HS-27A (cell line): ENCODE results near the gene ASIC2.

ENCODE experiments used
- DNase-seq: peaks from one replicate; pipeline ENCODE4 v3.0.0-alpha.2; 2012; ENCODE audit warnings: low read depth, missing footprints

Gene ASIC2

DNA sequence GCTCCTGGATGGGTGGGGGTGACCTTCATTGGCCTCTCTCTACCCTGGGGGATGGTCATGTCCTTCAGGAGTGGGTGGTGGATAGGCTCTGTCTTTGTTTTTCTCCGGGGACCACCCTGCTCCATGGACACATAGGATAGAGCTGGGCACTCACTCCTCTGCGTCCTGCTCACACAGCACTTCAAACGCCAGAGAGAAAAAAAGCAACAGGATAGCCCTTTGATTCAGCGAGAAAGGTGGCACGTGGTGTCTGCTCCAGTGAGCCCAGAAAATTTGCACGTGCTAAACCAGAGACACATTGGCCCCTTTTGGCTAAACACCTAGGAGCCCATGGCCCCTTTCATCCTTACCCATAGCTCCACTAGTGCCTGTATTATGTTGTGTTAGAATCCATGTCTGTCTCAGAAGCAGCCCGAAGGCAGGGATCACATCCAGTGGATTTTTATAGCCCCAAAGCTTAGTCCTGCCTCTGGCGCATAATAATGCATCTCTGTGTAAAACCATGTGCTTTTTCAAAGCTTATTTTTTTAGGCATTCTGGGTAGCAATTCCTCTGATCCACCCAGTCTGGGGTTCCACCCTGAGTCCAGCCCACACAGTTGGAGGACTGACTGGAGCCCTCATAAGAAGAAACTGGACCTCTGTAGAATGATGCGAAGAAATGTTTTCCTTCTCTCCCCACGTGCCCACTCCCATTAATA lies 90.1 kb downstream of the ASIC2 start:
- DNase-seq: no peak

DNA sequence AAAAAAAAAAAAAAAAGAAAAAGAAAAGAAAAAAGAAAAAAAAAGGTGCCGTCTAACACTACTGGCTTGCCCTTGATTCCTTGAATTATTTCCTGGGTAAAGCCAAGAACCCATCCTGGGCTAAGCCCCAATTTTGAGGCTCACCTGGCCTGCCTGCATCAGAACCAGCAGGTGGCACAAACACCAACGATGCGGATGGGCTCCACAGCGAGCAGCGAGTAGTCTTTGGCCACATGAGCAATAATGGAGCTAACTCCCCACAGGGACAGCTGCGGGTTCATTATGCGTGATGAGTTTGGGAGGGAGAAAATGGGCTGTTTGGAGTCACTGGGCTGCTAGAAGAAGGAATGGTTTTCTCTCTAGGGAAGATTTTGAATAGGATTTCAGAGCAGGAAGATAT lies 91.1 kb downstream of the ASIC2 start:
- no peak for DNase-seq

DNA sequence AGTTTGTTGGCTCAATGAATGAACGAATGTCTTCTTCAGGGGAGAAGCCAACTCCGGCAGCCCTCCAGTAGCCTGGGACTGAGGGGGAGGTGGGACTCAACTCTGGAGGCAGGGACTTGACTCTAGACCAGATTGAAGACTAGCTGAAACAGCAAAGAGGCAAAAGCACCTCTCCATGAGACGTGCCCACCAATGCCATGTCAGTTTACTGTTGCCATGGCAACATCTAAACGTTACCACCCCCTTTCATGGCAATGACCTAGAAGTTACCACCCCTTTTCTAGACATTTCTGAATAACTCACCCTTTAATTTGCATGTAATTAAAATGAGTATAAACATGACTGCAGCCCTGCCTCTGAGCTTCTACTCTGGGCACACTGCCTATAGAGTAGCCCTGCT lies 91.8 kb downstream of the ASIC2 start:
- no peak for DNase-seq

DNA sequence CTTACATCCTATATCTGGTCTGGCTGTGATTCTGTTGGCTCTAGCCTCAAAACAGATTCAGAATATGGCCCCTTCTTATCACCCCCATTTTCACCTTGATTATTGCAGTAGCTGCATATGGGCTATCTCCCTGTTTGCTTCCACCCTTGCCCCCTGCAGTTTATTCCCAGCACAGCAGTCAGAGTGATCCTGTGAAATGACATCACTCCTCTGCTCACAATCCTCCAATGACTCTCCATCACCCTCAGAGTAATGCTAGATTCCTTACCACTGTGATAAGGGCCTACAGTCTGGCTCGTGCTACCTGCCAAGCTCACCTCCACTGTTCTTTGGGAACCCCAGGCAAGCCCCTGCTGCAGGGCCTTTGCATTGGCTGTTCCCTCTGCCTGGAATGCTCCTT lies 92.5 kb downstream of the ASIC2 start:
- no peak for DNase-seq

DNA sequence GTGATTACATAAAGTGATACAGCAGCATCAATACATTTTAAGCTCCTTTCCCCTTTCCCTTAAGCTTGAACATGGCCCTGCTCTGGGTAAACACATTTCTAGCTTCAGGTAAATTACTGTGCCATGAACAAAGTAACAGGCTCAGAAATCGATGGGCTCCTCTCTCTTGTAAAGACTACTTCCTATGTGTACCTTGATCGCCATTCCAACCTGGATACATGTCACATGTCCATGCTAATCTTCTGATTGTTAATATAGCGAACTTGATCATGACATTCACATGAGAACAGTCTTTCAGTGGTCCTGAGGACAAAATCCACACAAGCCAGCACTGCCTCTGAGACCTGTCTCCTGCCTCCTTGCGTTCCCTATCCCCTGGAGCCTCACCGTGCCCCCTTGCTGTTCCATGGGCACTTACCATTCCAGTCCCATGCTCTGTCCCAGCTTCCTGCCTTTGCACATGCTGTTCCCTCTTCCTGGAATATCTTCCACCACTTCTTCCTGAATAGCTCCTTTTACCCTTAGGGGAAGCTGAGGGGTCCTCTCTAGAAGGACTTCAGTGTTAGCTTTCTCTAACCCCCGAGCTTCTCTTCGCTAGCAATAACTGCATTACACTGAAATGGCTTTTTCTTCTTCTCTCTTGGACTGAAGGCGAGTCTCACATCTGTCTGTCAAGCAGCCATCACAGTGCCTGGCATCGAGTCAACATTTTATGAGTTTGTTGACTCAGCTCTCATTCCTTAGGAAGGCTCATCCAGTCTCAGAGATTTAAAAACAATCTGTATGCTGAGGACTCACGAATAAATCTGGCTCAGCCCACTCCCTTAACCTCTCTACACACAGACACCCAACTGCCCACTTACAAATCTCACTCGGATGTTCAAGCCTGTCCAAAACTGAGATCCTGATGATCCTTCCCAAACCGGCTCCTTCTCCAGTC lies 93.3 kb downstream of the ASIC2 start:
- no peak for DNase-seq

DNA sequence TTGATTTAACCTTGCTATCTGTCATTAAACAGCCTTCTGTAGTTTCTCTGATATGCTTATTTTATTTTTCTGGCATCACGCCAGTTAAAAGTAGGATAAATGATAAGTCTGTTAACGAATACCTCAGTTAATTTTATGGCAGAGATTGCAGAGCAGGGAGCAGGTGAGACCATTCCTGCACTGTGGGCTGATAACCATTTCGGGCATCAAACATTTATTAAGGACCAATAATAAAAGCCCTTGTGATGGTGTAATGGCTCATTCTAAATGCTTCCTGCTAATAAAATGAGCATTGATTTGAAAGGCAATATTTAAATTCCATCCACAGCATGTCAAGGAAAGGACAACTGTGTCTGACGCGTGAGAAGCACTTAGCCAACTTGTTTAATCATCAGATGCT lies 94.1 kb downstream of the ASIC2 start:
- DNase-seq: no peak

DNA sequence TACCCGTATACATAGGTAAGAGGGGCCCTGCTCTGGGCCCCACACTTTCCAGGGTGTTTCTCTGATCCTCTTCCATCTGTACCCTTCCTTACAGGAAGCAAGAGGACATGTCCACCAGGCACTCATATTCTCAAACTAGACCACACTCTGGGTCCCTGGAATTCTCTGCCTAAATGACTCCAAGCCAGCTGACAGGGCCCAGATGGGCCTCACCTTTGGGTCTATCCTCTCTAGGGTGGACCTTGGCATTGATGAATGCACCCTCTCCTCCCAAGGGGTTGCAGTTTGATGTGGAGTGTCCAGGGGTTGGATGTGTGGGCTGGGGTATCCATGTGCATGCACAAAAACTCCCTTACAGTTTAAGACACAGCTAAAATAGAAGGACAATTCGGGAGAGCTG lies 95.8 kb downstream of the ASIC2 start:
- no peak for DNase-seq

DNA sequence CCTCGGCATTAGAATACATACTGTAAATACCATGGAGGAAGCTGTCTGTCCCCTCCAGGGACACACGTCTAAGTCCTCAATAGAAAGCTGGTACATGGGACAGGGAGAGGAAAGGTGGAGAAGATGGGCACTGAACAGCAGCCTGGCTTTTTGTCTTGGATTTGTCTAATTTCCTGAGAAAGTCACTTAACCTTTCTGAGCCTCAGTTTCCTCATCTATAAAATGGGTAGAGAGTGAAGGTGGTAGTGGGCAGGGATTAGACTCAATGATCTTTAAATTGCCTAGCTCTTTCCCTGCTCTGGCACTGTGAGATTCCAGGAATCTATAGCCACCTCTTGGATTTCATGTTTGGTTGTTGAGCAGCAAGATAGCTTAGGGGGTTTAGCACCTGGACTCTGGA lies 96.2 kb downstream of the ASIC2 start:
- no peak for DNase-seq

DNA sequence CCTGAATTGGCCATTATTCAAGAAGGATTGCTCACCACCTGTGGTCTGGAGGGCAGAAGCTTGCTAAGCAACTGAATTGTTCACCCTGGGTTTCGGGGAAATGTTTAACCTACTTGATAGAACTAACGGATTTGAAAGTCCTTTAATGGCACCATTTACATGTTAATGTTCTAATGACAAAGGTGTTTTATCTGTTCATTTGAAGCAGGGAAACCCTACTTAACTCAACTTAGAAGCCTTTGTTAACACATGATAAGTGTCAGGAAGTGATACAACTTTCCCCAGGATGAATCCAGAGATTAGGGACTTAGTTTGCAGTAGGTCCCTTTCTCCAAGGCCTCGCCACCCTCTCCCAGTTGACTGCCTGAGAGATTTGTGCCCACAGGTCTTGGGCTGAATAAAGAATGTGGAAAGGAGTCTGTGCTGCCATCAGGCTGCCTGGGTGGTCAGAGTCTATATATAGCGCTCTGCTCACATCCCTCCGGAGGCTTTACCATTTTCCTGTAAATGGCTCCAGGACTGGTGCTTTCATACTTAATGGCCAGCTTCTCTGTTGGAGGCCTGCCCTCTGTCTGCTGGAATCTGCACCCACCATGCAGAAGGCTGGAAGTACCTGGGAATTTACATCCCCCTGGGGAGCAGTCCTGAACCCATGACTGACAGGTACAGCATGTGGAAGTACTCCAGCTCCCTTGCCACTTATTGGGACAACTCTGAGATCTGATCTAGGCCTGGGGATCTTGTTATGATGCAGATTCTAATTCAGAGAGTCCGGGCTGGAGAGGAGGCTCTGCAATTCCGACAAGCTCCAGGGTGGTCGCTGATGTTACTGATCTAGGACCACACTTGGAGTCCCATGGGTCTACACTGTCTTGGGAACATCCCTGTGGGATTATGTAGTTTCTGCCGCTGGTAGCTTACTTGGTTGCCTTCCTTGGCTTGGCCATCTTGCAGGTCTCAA lies 99.9 kb downstream of the ASIC2 start:
- no peak for DNase-seq

DNA sequence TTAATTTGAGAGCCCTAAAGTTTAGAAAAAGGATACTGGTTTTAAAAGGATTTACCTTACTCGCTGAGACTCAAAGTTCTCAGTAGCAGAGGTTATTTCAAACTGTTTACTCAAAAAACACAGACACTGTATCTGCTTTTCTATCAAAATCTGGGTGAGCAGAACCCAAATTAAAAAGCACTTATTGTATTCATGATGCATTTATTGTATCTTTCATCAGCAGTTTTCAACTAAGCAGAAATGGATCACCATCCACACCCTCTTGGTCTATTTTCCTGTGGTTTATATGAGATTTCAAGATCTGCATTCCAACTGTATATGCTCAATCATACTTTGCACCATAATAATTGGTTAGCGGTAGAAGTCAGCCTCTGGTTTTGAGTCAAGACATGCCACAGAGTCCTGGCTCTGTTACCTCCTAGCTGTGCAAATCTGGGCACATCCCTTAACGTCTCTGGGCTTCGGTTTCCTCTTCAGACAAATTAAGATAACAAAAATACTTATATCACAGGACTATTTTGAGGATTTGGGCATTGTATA lies 109.5 kb downstream of the ASIC2 start:
- DNase-seq: no peak

DNA sequence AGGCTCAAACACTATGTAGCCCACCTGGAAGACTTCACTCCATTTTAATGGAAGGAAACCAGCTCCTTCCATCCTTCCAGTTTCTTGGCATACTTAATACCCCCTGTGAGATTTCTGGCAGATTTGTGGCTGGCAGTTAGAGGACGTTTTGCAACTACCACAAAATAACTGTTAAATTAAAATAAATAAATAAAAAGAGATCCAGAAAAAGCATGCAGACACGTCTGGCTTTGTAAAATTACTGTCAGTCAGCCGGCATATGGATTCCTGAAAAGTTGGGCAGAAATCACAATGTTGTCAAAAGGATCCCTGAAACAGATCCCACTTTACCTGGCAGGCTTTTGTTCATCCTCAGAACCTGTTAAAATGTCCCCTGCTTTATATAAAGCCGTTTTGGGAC lies 113.9 kb downstream of the ASIC2 start:
- DNase-seq: no peak

DNA sequence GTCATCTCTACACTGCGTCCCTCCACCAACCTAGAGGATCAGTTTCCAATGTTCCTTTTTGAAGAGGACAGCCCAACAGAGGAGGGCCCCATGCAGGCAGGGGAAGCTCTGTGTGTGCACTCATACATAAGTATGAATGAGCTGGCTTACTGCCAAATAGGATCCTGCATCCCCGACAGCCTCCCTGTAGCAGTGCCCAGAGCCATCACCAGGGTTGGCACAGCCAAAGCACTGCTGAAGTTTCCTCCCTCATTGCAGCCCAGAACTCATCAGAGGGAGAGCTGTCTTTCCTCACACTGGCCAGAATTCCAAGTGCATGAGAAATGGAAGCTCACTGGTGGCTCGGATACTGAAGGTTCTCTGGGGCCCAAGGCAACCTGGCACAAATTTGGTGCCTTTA lies 114.4 kb downstream of the ASIC2 start:
- DNase-seq: no peak

DNA sequence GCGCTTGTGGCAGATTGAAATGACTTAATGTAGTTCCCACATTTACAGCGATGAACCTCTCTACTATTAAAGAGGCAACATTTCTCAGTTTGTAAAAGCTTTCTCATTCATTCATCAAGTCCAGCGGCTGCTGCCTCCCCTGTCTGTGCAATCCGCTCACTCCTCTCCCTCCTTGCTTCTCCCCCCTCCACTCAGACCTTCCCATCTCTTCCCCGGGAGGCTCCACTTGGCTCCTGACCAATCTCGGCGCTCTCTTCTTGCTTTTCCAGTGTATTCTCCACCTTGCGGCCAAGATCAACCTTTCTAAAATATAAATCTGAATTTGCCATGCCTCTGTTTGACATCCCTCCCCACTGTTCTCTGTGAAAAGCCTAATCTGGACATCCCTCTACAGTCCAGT lies 117.5 kb downstream of the ASIC2 start:
- DNase-seq: no peak

DNA sequence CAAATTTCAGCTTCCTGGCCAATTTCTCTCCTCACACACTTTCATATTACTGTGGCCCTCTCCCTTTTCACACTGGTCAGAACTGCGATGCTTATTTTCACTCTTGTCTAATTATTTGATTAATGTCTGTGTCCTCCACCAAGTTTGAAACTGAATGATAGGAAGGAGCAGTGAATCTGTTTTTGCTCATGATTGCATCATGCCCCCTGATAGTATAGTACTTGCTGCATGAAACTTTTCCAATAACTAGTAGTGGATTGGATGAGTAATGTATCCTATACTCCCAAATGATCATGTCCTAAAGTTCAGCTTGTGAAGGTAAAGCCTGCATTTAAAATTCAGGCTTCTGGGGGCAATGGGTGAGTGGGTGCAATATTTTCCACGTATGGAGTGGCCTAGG lies 121.2 kb downstream of the ASIC2 start:
- no peak for DNase-seq

DNA sequence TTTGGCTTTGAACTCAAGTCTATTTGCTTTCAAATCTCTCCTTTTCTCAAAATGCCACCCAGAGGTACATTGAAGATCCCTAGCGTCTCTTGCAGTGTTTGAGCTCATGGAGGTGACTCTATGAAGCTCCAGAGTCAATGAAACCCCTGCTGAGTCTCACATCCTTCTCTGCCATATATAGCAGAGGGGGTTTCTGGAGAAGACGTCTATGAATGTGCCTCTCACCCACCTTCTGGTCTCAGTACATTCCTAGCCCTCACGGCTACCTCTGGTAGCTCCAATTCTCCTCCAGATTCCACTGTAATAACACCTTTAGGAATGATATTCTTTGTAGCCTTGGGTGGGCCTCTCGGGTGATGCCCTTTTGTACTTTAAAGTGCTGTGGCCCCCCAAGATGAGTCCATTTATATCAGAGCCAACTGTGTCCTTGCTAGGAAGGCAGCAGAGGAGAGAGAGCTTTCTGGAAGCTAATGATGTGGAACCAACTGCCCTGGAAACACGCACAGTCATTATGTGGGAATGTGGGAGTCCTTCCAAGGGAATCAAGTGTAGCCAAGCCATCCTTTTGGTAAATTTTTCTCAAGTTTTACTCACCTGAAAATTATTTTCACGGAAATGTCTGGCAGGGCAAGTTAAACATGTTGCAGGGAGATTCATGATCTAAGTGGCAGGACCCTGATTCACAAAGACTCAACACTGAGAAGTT lies 123.4 kb downstream of the ASIC2 start:
- no peak for DNase-seq

DNA sequence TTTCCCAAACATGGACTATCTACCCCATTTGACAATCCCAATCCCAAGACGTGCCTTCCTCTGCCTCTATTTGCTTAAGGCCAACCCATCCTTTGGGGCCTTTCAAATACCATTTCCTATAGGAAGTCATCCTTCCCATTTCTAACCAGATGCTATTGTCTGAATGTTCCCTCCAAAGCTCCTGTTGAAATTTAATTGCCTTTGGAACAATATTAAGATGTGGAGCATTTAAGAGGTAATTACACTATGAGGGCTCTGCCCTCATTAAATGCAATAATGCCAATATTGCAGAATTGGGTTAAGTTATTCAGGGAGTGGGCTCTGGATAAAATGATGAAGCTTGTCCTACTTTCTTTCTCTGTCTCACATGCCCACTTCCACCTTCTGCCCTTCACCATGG lies 125.4 kb downstream of the ASIC2 start:
- DNase-seq: no peak

DNA sequence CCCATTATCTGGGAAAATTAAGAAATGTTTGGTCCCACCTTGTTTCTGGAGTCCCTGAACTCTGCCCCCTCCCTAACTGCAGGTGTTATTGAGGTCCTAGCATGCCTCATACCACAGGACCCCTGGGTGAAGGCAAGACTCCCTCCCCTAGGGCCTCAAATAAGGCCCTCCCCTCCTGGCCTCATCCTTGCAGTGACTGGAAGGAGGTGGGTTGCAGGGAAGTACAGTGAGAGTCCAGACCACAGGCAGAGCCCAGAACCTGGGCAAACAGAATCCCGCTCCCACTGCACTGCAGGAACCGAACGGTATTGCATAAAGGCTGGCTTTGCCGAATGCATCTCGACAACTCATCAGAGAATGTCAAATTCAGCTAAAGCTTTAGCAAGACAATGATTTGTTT lies 126.6 kb downstream of the ASIC2 start:
- no peak for DNase-seq

DNA sequence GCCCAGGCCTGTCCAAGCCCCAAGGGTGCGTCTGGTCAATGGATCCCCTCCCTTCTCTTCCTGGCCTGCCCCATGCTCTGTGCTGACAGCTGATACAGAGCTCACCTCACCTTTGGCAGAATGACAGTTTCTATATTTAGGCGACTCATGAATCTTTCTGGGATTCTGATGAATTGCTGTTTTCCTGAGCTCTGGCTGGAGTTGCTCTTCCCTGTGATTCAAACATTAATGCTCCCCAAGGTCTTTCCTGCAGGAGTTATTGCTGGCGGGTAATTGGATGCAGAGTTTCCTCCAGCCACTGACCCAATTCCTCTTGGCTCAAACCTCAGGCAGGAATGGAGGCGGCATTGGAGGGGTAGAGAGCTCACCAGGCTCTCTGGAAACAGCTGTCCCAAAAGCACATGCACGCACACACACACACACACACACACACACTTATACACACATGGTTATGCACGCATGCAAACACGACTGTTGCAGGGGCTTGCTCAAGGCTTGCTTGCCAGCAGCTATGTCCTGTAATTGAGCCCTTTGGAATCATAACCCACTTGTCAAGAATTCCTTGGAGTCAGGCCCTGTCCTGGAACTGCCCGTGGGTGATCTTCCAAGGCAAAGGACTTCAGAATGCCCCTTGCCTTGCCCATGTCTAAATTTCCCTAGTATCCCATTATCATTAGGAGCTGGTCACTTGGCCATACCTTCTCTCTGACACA lies 128.8 kb downstream of the ASIC2 start:
- DNase-seq: no peak

DNA sequence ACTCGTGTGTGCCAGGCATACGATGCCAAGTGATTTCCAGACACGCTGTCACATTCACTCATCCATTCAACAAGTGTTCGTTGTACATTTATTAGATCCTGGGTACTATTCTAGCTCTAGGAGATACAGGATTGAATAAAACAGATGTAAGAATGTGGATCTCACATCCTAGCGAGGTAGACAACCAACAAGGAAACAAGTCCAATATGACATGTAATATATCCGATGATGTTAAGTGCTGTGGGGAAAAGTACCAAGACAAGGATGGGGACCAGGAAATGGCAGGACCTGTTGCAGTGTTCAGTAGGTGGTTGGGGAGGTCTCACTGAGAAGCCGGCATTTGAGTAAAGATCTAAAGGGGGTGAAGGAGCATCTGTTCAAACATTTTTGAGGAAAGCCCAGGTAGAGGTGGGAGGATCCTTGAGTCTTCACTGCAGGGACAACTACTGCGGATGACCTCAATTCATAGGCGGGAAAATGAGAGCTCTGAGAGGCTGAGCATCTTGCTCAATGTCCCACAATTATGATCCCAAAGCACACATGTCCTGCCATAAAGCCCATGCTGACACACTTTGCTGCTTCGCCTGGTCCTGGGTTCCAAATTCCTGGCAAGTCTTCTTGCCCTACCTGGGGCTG lies 129.4 kb downstream of the ASIC2 start:
- DNase-seq: no peak

DNA sequence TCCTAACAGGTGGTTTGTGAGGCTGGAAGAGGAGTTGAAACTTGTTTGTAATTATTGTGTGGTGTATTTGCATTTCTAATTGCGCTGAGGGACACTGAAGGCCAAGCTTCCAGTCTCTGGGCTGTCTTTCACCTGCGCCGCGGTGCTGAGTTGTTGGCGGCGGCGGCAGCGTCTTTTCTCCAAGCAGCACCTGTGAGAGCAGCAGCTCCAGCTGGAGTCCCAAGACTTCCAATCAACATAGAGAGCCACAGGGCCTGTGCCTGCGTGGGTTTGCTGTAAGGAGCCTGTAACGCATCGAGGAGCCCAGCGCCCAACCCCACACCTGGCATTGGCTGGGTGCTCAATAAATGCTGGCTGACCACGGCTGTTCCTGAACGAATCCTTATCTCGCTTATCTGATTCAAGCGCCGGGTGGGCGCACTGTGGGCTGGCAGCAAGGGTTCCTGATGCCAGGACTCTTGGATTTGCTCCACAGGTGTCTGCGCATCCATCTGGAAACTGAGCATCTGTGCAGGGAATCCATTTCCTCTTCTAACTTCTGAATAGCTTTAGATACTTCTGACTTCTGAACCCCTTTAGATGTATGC lies 138.1 kb downstream of the ASIC2 start:
- DNase-seq: no peak
